Measurements from ENCODE around the gene ASPDH.
"Not testable (repeated sequence)": the region's sequence is repeated elsewhere in the genome, so short reads cannot be mapped to it uniquely, and the experiment has no call there.

Gene ASPDH

DNA sequence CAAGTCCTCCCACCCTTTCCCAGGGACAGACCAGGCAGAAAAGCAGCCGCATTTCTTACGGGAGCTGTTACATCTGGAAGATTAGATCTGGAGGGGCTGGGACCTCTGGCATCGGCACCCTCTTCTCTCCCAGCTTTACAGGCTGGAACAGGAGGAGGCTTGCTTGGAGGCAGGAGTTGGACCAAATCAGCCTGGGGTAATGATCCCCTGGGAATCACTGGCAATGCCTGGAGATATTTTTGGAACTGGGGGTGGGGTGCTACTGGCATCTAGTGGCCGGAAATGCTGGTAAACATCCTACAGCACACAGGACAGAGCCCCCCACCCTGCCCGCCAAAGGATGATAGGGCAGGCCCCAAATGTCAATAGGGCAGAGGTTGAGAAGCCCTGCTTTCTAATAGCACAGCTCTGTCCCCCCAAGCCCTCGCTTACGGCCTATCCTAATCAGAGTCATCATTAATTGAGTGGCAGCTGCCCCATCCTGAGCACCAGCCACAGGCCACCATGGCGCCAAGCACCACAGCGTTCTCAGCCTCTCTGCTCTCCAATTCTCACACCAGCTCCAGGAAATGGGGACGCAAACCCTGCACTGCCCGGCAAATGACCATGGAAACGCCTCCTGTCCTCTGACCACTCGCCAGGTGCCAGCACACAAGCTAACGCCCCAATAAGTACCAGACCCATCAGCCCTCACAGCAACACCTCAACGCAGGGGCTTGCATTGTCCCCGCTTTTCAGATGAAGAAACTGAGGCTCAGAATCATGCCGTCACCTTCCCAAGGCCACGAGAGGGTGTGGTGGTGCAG is 33.9 kb upstream of the ASPDH start:
- DNase-seq: no peak

DNA sequence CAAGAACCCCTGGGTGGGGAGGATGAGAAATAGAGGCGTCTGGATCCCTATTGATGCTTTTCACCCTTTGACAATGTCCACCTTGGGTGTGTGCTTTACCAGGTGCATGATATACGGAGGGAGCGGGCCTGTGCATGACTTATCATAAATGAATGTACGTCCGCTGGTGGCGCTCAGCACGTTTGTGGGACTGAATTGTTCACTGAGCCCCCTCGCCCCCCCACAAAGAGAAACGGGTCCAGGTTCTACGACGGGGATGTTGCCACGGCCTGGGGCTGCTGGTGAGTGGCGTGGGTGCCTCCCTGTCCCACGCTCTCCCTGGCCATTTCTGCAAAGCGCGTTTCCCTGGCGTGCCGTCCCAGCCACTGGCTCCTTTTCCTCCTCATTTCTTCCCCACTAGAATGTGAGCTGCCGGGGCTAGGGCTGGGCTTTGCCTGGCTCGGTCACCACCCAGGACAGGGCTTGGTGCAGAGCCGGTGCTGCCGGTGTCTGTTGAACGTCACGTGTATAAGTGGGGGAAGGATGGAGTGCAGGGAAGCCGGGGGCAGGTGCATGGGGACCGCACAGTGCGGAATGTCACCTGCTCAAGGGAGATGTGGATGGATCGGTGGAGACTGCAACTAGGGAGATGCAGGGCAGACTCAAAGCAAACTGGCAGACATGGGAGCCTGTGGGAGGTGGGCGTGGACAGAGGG is 33.0 kb upstream of the ASPDH start:
- DNase-seq: no peak

DNA sequence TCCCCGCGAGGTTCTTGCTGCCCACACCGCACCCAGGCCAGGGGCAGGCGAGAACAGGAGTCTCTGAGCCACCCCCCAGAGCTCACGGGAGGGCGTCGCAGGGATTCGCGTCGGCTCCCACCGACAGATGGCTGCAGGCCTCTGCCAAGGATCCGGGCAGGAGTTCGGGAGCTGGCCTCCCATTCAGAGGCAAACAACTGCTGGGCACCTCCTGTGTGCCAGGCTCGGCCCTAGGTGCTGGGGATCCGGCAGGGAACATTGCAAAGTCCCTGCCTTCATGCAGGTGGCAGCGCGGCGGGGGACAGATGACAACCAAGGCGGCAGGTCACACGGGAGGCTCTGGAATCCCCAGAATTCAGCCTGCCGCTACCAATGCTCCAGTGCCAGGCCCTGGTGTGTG is 29.2 kb upstream of the ASPDH start:
- DNase-seq: no peak

DNA sequence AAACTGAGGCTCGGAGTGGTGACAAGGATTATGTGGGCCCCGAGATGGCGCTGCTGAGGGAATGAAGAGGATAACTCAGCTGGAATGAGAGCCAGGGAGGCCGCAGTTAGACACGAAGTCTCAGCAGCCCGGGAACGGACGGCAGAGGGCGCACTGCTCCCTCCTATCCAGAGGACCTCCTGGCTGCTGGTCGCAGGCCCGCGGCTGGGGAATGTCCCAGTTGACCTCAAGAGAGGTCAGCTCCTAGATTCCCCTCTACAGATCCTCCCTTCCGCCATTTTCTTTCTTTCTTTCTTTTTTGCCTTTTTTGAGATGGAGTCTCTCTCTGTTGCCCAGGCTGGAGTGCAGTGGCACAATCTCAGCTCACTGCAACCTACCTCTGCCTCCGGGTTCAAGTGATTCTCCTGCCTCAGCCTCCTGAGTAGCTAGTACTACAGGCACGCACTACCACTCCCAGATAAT is 24.1 kb upstream of the ASPDH start:
- peak; percentile 79 to 82 for DNase-seq

DNA sequence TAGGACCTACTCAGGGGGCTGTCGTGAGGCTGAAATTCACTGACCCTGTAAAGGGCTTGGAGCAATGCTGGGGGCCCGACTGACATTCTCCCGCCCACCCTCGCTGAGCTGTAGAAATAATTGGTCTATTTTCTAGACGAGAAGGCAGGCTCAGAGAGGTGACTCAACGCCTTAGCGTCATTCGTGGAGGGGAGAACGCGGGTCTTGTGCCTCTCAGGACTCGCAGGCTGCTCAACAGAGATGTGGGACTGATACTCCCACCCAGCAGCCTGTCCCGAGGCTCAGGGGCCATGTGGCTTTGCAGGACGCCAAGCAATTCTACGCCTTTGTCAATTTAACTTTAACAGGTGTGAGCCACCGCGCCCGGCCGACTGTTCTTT is 23.6 kb upstream of the ASPDH start:
- DNase-seq: no peak

DNA sequence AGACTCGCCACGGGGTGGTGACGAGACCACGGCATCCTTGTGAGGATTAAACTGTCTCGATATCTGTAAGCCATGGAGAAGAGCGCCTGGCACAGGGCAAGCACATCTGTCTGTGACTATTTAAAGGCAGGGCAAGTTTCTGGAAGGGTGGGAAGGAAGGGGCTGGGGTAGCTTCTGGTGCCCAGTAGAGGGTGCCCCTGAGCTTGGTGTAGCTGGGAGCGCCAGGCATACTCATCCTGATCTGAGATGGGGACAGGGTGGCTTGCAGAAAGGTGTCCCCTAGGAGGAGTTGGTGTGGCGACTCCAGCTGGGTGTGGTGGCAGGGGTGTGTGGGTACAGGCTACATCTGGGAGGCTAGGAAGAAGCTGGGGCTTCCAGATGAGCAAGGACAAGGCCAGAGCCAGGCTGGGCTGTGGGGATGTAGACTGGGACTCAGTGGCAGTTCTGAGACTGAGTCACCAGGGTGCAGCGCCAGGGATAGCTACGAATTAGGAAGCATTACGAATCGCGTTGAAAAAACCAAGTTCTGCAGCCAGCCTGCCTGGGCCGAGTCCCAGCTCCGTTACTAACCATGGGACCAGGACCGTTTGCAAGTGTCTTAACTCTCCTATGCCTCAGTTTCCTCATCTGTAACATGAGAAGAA is 23.1 kb upstream of the ASPDH start:
- no peak for DNase-seq

DNA sequence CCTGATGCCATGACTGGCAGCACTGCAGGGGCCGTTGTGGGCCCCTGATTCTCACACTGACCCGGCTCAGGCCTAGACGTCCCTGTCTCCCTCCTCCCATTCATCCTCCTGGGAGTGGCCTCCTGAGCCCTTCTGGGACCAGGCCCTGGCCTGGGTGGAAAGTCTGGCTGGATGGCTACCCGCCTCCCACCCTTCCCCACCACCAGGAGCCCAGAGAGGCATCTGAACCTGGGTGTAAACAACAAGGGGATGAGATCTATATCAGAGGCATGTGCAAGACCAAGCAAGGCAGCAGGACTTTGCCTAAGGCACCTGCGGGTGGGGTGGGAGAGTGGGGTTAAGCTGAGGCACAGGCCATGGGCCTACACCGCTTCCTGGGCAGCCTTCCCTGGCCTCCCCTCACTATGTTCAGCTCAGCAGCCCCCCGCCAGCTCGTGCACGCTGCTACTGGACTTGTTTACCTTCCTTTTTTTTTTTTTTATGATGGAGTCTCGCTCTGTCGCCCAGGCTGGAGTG is 22.0 kb upstream of the ASPDH start:
- no peak for DNase-seq

DNA sequence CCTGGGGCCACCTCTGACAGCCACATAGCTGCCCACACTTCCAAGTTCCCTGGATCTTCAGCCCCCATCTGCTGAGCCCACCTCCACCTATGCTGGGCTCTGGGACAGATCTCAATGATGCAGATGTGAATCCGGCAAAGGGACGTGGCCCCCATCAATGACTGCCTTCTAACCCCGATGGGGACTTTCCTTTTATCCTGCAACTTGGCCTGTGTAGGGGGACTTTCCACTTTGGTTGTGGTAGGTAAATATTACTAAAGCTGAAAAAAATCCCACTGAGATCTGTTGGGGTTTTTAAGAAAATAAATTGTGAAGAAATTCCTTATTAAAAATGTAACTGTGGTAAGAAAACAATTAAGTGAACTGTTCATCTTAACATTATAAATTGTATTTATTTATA is 20.8 kb upstream of the ASPDH start:
- no peak for DNase-seq

DNA sequence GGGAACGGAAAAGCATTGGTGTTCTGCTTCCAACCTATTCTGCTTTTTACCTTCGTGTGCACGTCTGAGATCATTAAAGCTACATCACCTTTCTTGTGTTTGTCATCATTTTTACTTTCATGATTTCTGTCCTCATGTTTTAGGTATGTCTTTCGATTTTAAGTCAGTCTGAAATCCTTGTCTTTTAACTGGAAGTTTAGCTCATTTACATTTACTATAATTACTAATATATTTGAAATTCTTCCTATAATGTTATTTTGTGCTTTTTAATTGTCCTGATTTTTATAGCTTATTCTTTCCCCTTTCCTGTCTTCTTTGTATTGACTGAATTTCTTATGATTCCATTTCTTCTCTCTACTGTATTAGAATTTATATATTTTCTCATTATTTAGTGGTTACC is 19.2 kb upstream of the ASPDH start:
- no peak for DNase-seq

DNA sequence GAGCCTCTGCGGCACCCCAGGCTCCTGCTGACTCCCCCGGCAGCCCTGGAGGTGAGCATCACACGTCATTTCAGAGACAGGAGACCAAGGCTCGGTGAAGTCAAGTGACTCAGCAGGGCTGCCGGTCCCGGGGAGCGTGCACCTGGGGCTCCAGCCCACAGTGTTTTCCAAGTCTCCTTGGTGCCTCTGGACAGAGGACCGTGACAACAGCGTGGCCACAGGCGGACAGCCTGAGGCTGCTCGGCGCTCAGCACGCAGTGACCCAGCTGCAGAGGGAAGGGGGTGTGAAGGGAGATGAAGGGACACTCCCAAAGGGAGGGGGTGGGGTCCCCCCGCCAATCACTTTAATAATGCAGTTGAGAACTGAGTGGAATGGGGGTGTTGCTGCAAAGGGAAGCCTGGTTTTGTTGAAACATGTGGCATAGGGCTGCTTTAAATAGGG is 17.5 kb upstream of the ASPDH start:
- DNase-seq: no peak

DNA sequence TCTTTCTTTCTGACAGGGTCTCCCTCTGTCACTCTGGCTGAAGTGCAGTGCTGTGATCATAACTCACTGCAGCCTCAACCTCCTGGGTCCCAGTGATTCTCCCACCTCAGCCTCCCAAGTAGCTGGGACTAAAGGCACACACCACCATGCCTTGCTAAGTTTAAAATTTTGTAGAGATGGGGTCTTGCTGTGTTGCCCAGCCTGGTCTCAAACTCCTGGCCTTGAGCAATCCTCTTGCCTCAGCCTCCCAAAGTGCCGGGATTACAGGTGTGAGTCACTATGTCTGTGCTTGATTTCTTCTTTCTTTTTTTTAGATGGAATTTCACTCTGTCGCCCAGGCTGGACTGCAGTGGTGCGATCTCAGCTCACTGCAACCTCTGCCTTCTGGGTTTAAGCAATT is 14.3 kb upstream of the ASPDH start:
- not testable (repeated sequence) for DNase-seq

DNA sequence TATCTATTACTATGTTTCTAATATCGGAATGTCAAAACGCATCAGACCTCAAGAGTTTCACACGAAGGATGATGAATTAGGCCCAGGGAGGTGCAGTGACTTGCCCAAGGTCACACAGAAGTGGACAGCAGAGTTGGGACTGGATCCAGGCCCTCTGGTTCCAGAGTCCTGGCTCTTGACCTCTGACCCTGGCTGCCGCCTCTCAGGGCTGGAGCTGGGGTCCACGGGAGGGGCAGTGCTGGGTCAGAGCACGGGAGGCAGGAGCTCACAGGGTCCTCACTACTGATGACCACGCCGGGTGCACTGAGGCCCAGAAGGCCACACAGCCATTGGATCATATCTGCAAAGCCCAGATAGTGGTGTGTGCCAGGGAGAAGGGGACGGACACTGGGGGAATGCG is 9.2 kb upstream of the ASPDH start:
- DNase-seq: no peak

DNA sequence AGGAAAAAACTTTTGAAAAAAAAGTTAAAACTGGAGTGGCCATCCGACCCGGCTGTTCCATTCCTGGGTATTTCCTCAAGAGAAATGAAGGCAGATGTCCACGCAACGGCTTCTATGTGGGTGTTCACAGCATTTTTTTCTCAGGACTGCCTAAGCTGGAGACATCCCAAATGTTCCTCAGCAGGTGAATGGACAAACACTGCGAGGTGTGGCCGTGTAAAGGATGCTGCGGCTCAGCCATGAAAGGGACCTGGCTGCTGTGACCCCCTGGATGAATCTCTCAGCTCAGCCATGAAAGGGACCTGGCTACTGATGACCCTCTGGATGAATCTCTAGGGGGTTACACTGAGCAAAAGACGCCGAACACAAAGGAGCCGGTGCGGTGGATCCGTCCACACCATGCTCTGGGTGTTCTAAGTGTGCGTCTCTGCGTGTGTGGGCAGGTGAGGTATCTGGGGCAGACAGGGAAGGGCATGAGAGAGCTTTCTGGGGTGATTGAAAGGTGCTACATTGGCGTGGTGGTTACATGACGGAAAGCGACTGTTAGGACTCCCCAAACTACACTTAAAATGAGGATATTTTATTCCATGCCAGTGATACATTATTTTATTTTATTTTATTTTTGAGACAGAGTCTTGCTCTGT is 7.2 kb upstream of the ASPDH start:
- DNase-seq: no peak

DNA sequence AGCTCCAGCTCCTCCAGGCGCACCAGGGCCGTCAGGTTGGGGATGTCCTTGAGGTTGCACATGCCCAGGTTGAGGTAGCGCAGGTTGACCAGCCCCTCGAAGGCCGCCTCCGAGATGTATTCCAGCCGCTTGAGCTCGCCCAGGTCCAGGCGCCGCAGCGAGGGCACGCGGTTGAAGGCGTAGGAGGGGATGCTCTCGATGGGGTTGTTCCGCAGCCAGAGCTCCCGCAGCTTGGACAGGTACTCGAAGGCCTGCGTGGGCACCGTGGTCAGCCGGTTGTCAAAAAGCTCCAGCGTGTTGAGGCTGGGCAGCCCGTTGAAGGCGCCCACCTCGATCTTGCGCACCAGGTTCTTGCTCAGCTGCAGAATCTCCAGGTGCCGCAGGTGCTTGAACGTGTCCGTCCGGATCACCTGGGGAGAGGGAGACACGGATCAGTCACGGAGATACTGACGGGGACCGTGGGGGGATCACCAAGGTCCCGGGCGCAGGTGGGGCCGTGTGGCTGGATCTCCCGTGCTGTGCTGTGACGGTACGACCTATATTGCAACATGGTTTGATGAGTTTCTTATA is 5.4 kb upstream of the ASPDH start:
- DNase-seq: no peak

DNA sequence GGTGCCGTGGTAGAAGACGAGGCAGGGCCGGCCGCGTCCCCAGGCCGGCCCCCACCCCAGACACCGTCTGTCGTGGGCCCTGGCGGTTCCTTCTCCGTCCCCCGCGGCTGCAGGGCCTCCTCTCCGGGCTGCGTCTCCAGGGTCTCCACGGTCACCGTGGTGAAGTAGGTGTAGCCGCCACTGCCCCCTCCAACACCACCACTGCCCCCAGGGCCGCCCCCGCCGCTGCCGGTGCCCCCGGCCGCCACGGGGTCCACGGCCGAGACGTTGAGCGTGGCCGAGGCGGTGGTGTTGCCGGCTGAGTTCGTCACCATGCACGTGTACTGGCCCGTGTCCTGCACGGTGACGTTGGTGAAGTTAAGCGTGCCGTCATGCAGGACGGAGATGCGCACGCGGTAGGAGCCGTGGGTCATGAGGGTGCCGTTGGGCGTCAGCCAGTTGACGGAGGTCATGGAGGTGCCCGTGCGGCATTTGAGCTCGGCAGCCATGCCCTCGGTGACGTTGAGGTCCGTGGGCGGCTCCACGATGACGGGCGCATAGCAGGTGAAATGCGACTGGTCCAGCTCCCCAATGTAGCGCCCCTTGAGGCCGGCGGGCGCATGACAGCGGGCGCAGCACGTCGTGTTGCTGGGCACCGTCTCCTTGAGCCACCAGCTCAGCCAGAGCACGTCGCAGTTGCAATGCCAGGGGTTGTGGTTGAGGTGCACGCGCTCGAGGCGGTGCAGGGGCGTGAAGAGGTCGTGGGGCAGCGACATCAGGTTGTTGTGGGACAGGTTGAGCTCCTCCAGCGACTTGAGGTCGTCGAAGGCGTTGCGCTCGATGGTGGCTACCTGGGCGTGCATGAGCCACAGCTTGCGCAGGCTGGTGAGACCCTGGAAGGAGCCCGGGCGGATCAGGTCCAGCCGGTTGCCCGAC is 4.6 kb upstream of the ASPDH start:
- DNase-seq: no peak

DNA sequence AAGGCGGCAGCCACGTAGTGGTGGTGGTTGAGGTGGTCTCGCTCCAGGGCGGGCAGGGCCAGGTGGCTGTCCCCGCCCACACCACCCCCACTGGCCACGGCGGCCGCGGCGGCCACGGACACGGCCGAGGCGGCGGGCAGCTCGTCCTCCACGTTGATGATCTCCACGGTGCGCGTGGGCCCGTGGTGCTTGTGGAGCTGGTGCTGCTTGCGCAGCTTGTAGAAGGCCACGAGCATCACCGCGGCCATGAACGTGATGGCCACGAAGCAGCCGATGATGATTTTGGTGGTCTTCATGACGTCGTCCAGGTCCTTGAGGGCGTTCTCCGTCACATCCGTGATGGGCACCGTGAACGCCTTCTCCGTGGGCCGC is 4.0 kb upstream of the ASPDH start:
- no peak for DNase-seq

DNA sequence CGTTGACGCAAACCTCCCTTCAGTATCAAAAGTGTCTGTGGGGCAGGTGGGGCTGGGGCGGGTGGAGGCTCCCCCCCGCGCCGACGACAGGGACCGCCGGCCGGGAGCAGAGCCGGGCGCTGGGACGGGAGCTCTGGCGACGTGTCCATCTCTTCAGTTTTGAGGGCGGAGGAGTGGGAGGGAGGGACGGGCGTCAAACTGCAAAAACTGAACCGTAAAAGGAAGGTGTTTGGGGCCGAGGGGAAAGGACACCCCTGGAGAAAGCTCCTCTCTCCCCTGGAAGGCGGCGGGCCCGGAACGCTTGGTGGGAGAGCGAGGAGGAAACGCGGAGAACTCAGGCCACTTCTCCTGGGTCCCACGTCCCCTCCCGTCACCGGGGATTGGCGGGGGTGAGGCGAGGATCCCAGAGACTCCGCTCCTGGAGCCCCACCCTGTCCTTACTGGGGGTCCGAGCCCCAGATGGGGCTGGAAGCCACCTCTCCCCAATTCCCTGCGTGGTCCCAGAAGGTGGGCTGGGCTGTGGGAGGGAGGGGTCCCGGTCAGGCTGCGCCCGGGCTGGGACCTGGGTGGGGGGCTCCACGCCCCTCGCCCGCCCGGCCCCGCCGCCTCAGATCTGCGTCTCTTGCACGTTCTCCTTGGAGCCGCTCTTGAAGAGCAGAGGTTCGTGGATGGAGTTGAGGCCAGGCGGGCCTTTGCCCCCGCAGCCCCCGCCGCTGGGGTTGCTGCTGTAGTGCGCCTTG is 3.4 kb upstream of the ASPDH start:
- no peak for DNase-seq

DNA sequence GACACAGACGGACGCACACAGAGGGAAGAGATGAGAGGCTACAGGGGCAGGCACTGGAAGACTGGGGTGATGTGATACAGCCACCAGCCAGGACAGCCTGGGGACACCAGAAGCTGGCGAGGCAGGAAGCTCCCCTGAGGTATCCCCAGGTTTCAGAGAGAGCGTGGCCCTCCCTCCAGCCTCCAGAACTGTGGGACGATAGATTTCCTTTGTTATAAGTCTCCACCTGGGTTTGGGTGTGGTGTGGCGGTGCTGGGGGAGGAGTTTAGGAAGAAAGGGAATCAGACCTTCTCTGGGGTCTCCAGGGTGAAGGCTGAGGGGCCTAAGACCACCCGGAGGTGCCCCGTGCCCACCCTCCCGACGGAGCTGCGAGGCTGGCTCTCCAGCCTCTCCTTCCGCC is 2.7 kb upstream of the ASPDH start:
- DNase-seq: no peak

DNA sequence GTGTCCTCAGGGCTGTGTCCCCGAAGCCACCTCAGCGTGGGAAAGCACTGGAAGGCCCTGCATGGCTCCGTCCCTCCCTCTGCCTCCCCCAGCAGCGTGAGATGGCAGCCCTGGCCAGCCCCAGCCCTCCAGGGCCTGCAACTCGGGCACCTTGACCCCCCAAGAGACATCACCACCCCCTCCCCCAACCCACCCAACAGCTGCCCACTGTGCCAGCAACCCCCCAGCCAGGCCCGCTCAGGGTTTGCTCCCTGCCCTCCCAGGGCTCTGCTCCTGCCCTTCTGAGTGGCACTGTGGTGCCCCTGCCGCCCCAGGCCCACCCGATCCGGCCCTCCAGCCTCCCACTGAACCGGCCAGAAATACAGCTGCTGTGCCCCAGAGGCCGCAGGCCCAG is 1.5 kb upstream of the ASPDH start:
- DNase-seq: no peak

DNA sequence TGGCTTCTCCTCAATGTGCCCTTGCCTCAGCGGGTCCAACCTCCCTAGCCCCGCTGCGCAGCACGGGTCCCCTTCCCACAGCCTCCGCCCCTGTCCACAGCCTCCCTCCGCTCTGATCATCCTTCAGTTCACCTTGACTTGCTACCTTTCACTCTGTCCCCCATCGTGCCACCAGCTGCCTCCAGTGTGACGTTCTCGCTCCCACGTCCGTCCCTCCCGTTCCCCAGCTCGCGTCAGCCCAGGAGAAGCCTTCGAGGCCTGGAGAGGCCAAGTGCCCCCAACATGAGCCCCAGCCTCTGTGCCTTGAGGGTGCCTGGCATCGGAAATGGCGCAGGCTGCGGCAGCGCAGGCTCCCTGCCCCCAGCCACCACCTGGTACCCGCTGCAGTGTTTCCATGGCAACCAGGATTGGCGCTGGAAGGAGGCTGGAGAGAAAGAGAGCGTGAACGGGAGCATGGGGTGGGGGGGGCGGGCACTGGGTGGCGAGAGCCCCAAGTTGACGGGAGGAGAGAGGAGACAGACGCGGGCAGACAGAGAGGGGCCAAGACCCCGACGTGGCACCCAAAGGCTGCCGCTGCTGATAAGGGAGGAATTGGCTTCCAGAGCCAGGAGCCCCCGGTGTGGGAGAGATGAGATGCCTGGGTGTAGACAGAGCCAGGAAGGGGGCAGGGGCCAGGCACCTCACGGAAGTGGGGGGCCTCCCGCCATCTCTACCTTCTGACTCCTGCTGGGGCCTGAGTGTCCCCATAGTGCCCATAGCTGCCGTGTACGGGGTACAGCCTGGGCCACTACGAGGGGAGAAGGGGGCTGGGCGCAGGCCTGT is 844 bp upstream of the ASPDH start:
- no peak for DNase-seq
